Measurements from ENCODE around the gene PTPN9. TPM values are rescaled to one million over a fixed set of nuclear protein-coding genes. Genes with fewer than 3 reads are reported as not detected.

PTPN9 gene
- total and polyA plus RNA-seq, 2 donors (not counting 1 experiment from before 2014, with no cell fraction given): 11.8 to 15.5 TPM

DNA sequence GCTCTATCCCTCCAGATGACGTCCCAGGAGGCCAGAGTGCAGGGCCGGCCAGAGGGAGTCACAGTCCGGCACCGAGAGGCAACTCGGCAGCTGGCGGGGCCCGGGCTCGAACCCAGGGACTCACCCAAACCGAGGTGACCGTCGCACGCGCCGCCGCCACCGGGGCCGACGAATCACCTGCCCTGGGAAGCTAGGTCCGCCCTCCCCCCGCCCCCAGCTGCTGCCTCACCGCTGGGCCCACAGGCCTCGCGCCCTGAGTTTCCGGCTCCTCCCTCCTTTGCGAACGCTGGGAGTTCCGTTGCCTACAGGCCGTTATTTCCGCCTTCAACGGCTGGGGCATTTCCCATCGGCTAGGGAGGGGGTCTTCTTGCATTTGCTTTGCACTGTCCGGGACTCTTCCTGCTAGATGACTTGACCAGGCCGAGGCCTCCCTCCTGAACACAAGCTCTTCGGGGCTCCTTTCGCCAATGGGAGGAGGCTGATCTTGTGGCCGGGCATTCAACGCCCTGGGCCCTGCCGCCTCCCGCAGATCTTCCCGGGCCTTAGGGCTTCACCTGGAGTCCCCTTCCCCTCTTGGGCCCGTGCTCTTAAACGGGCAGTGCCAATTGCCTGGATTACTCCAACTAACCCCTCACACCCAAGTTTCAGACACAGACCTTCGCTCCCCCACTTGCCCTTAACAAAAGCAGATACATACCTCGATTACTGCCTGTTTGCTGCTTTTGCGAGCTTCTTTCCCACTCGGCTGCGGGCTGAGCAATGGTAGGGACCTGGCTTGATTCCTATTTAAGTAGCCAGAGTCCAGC lies 46.6 kb upstream of the PTPN9 start, which contains the start of gene SNUPN:
Gene SNUPN, minus strand, starts transcription at position 184 of the 806 bp plus-strand sequence. CDS start 4,674 bp downstream, outside the sequence.
- peak within 1 kb of the TSS; percentile 91 for H3K4me3 Mint-ChIP-seq
- TF ChIP-seq EZH2 (IDR thresholded peaks at IDR 0.05; ENCODE audit: borderline replicate concordance, insufficient read depth, low read depth, low read length, poor library complexity, severe bottlenecking): no peak
- TF ChIP-seq, protein P1, sequence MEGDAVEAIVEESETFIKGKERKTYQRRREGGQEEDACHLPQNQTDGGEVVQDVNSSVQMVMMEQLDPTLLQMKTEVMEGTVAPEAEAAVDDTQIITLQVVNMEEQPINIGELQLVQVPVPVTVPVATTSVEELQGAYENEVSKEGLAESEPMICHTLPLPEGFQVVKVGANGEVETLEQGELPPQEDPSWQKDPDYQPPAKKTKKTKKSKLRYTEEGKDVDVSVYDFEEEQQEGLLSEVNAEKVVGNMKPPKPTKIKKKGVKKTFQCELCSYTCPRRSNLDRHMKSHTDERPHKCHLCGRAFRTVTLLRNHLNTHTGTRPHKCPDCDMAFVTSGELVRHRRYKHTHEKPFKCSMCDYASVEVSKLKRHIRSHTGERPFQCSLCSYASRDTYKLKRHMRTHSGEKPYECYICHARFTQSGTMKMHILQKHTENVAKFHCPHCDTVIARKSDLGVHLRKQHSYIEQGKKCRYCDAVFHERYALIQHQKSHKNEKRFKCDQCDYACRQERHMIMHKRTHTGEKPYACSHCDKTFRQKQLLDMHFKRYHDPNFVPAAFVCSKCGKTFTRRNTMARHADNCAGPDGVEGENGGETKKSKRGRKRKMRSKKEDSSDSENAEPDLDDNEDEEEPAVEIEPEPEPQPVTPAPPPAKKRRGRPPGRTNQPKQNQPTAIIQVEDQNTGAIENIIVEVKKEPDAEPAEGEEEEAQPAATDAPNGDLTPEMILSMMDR (IDR thresholded peaks at IDR 0.05): no peak

More for the DNA sequence above, 46.6 kb upstream of the PTPN9 start, which contains the start of gene SNUPN:
- Histone ChIP-seq H3K27me3 (replicated peaks in 1 of 4; ENCODE audit: control extremely low read depth in 1 of 4, control insufficient read depth in 3 of 4, insufficient read depth in 4 of 4, low read length in 3 of 4) (no peaks in the 10 kb centered on the region), H3K4me1 (ENCODE audit: control insufficient read depth in 2 of 2, insufficient read depth in 2 of 2, low read length in 2 of 2) (peaks cover 7 to 12% of the 10 kb centered on the region in 2 donors), H4K20me1 (ENCODE audit: control insufficient read depth, insufficient read depth, low read length, poor library complexity, severe bottlenecking) (no peaks in the 10 kb centered on the region), H3K9me3 (ENCODE audit: control extremely low read depth in 1 of 3, control insufficient read depth in 2 of 3, insufficient read depth in 1 of 3, low read length in 2 of 3) (no peaks in the 10 kb centered on the region), H3K36me3 (replicated peaks in 1 of 2; ENCODE audit: control extremely low read depth in 1 of 2, control insufficient read depth in 1 of 2, extremely low read depth in 1 of 2, insufficient read depth in 2 of 2, low read length in 1 of 2) (peaks cover 0 to 1% of the 10 kb centered on the region in 2 experiments), H3K4me2 (replicated peaks; ENCODE audit: low read depth, low read length, poor library complexity, severe bottlenecking) (peak within 1 kb of the TSS; percentile 89), H3K4me3 (ENCODE audit: control extremely low read depth in 1 of 5, extremely low read depth in 1 of 5, insufficient read depth in 1 of 5, low read depth in 2 of 5, low read length in 4 of 5) (peak within 1 kb of the TSS; percentile 72 to 97 (median 93)), H2AFZ (ENCODE audit: insufficient read depth, low read depth, low read length, poor library complexity, severe bottlenecking) (peak within 1 kb of the TSS; percentile 97), H3K79me2 (ENCODE audit: control insufficient read depth, insufficient read depth, low read length) (no peaks in the 10 kb centered on the region), H3K27ac (ENCODE audit: low read length in 2 of 2) (peak within 1 kb of the TSS; percentile 91 to 97), H3K9ac (ENCODE audit: low read length) (peak within 1 kb of the TSS; percentile 87)
- no peaks in the 10 kb centered on the region for H3K27me3 Mint-ChIP-seq
- POLR2A ChIA-PET: interaction anchor here (0.6 to 2.5 kb wide), 6 partner anchors 14 to 437 kb away, joined by 4 to 38 read pairs (median 6); partner anchors contain the start of genes IMP3, NEIL1, PTPN9 and SIN3A
- H3K27ac Mint-ChIP-seq: peak within 1 kb of the TSS; percentile 95
- no peaks in the 10 kb centered on the region for H3K9me3 Mint-ChIP-seq (ENCODE audit: insufficient read depth)
- peak; percentile 91 for ATAC-seq (ENCODE audit: low read depth)
- CTCF ChIA-PET: interaction anchor here (0.7 to 2.4 kb wide), 10 partner anchors 9 to 688 kb away, joined by 3 to 16 read pairs (median 4); partner anchors contain the start of genes COX5A, IMP3, MAN2C1 and PTPN9
- DNase-seq: peak; percentile 96
- H3K4me1 Mint-ChIP-seq: peaks cover 13% of the 10 kb centered on the region
- WGBS (ENCODE audit: insufficient coverage): 0% methylated on average over 43 of the region's 47 CpGs
- intact Hi-C loops (cut with micrococcal nuclease): loop anchor here (1.0 to 5.0 kb wide), 5 partner anchors 15 to 688 kb away; partner anchors contain the start of genes COX5A, IMP3, MAN2C1 and PTPN9

Data from B cell (primary cell).